Stimulated activated naive CD4-positive, alpha-beta T cell (primary cell): ENCODE data around the gene ACYP2.
"Not testable (repeated sequence)": the region's sequence is repeated elsewhere in the genome, so short reads cannot be mapped to it uniquely, and the experiment has no call there.

Source experiments
- DNase-seq, 6 experiments: peaks; one replicate each; lab custom pipeline; 2025; lab: John Stamatoyannopoulos, UW

ACYP2 gene

GRCh38 chr2:54115284-54116137 is at the start of gene ACYP2:
Gene ACYP2, plus strand, starts transcription at chr2:54115615.
- DNase-seq, result peak; percentile 83 to 92 (median 88)

GRCh38 chr2:54065891-54066290 is 49.5 kb upstream of the ACYP2 start:
- no peak for DNase-seq

GRCh38 chr2:54067851-54068375 is 47.5 kb upstream of the ACYP2 start:
- no peak for DNase-seq

- DNase-seq, result not testable (repeated sequence)
These were observed 42.9 kb upstream of the ACYP2 start for GRCh38 chr2:54072483-54072882.

GRCh38 chr2:54073796-54074195 is 41.6 kb upstream of the ACYP2 start:
- DNase-seq, result no peak

GRCh38 chr2:54074606-54075341 is 40.6 kb upstream of the ACYP2 start:
- DNase-seq, result no peak

GRCh38 chr2:54076586-54076985 is 38.8 kb upstream of the ACYP2 start:
- no peak for DNase-seq

- DNase-seq, result no peak
These were observed 38.1 kb upstream of the ACYP2 start for GRCh38 chr2:54077088-54077900.

- no peak for DNase-seq
These were observed 36.1 kb upstream of the ACYP2 start for GRCh38 chr2:54079331-54079730.

- DNase-seq, result no peak
These were observed 33.8 kb upstream of the ACYP2 start for GRCh38 chr2:54081574-54081973.

GRCh38 chr2:54083021-54083420 is 32.4 kb upstream of the ACYP2 start:
- DNase-seq, result no peak

GRCh38 chr2:54083445-54083844 is 32.0 kb upstream of the ACYP2 start:
- no peak for DNase-seq

- no peak for DNase-seq
These were observed 30.8 kb upstream of the ACYP2 start for GRCh38 chr2:54084600-54084999.

GRCh38 chr2:54085069-54085468 is 30.3 kb upstream of the ACYP2 start:
- no peak for DNase-seq

- no peak for DNase-seq
These were observed 29.3 kb upstream of the ACYP2 start for GRCh38 chr2:54086157-54086556.

GRCh38 chr2:54088191-54088634 is 27.2 kb upstream of the ACYP2 start:
- DNase-seq, result no peak

GRCh38 chr2:54088719-54089118 is 26.7 kb upstream of the ACYP2 start:
- DNase-seq, result no peak

- no peak for DNase-seq
These were observed 24.8 kb upstream of the ACYP2 start for GRCh38 chr2:54090521-54091117.

GRCh38 chr2:54092940-54093339 is 22.5 kb upstream of the ACYP2 start:
- peak in 2 of 6 experiments; percentile 16 to 37 for DNase-seq

GRCh38 chr2:54095406-54095805 is 20.0 kb upstream of the ACYP2 start:
- not testable (repeated sequence) for DNase-seq

- not testable (repeated sequence) for DNase-seq
These were observed 19.3 kb upstream of the ACYP2 start for GRCh38 chr2:54096141-54096540.

GRCh38 chr2:54097124-54097523 is 18.3 kb upstream of the ACYP2 start:
- DNase-seq, result no peak
